SK-N-SH (cell line): ENCODE data around the gene KRTAP10-2. TPM values are rescaled to one million over a fixed set of nuclear protein-coding genes. Genes with fewer than 3 reads are reported as not detected.

Source experiments
- CTCF ChIA-PET: fragments of 300-600, 350-600 bp; formaldehyde crosslinking; extraction: SDS; loops from one replicate; lab custom pipeline; 2021; lab: Yijun Ruan, JAX
- POLR2A ChIA-PET: fragments of 350-600 bp; sonication (Branson Sonifier 250); formaldehyde crosslinking; extraction: SDS; loops from one replicate; lab custom pipeline; 2020; ENCODE audit warnings: antibody characterized with exemption, inconsistent platforms; lab: Yijun Ruan, JAX
- DNase-seq: peaks from one replicate; pipeline ENCODE4 v3.0.0; 2012
- H2AFZ ChIP-seq: fragments of 200-600 bp; sonication (generic); 2 replicates; pipeline ENCODE4 v1.8.1; 2016; ENCODE audit warnings: antibody characterized with exemption, mild to moderate bottlenecking, low read depth
- H3F3A ChIP-seq: fragments of 200-600 bp; sonication (generic); replicated peaks from 2 replicates; pipeline ENCODE3; 2016; ENCODE audit warnings: antibody characterized with exemption, mild to moderate bottlenecking; ENCODE audit not compliant: insufficient read depth
- H3K27ac ChIP-seq, 2 experiments: fragments of 200-500 bp in 1 of 2; fragments of 200-600 bp in 1 of 2; sonication (Bioruptor generic) in 1 of 2; sonication (generic), shearing (Covaris generic) in 1 of 2; 2 replicates each; pipeline versions ENCODE4 v1.5.1 to v1.6.1; 2014 to 2016; ENCODE audit warnings: low read depth in 2 of 2, inconsistent platforms in 1 of 2, low read length in 1 of 2, mild to moderate bottlenecking in 1 of 2, mixed read lengths in 1 of 2
- H3K27me3 ChIP-seq: fragments of 200-600 bp; sonication (generic), shearing (Covaris generic); 2 replicates; pipeline ENCODE4 v1.6.1; 2016; ENCODE audit warnings: mixed run types; ENCODE audit not compliant: insufficient read depth
- H3K36me3 ChIP-seq, 2 experiments: fragments of 200-500 bp in 1 of 2; fragments of 200-600 bp in 1 of 2; sonication (Bioruptor generic) in 1 of 2; sonication (generic) in 1 of 2; replicated peaks in 1 of 2; 2 replicates each; pipeline versions ENCODE3 to v1.5.1; 2014 to 2016; ENCODE audit warnings: low read length in 1 of 2, mild to moderate bottlenecking in 1 of 2; ENCODE audit not compliant: insufficient read depth in 2 of 2, control insufficient read depth in 1 of 2
- H3K4me1 ChIP-seq, 2 experiments: fragments of 200-500 bp in 1 of 2; fragments of 200-600 bp in 1 of 2; sonication (Bioruptor generic) in 1 of 2; sonication (generic), shearing (Covaris generic) in 1 of 2; 2 replicates each; pipeline versions ENCODE4 v1.5.1 to v1.6.1; 2014 to 2016; ENCODE audit warnings: low read depth in 1 of 2, low read length in 1 of 2, mixed run types in 1 of 2; ENCODE audit not compliant: insufficient read depth in 2 of 2, control insufficient read depth in 1 of 2
- H3K4me2 ChIP-seq: fragments of 200-600 bp; sonication (generic), shearing (Covaris generic); 2 replicates; pipeline ENCODE4 v1.6.1; 2017; ENCODE audit warnings: mixed run types
- H3K4me3 ChIP-seq, 2 experiments: fragments of 200-500 bp in 1 of 2; fragments of 200-600 bp in 1 of 2; sonication (Bioruptor generic) in 1 of 2; sonication (generic), shearing (Covaris generic) in 1 of 2; 2 replicates each; pipeline versions ENCODE4 v1.5.1 to v1.8.1; 2014 to 2016; ENCODE audit warnings: low read depth in 2 of 2, inconsistent platforms in 1 of 2, low read length in 1 of 2, mild to moderate bottlenecking in 1 of 2, mixed read lengths in 1 of 2, moderate library complexity in 1 of 2
- H3K79me2 ChIP-seq: fragments of 200-600 bp; sonication (generic); 2 replicates; pipeline ENCODE4 v1.8.1; 2017; ENCODE audit warnings: mild to moderate bottlenecking; ENCODE audit not compliant: insufficient read depth
- H3K9ac ChIP-seq: fragments of 200-600 bp; sonication (generic); 2 replicates; pipeline ENCODE4 v1.6.1; 2017; ENCODE audit warnings: mixed run types
- H3K9me2 ChIP-seq: fragments of 200-600 bp; sonication (generic); 2 replicates; pipeline ENCODE4 v1.6.1; 2017; ENCODE audit warnings: mixed run types
- H3K9me3 ChIP-seq: fragments of 200-600 bp; sonication (generic); 2 replicates; pipeline ENCODE4 v1.6.1; 2017; ENCODE audit warnings: mixed run types, mild to moderate bottlenecking, moderate library complexity
- H4K20me1 ChIP-seq: fragments of 200-600 bp; sonication (generic); 2 replicates; pipeline ENCODE4 v1.6.1; 2017; ENCODE audit warnings: mild to moderate bottlenecking, mixed run types; ENCODE audit not compliant: insufficient read depth
- CHD2 ChIP-seq: fragments of 150-350 bp; IDR thresholded peaks from 2 replicates; pipeline ENCODE4 v1.6.1; 2018; ENCODE audit warnings: low read length; ENCODE audit not compliant: partially characterized antibody
- GABPA ChIP-seq: IDR thresholded peaks from 2 replicates; pipeline ENCODE4 v1.4.0; 2012; ENCODE audit warnings: low read depth, mild to moderate bottlenecking
- GATA2 ChIP-seq: sonication (generic); formaldehyde crosslinking; IDR thresholded peaks from 2 replicates; pipeline ENCODE4 v1.5.0; 2020; ENCODE audit warnings: mild to moderate bottlenecking, missing genetic modification reagents
- MXI1 ChIP-seq: IDR thresholded peaks from 2 replicates; pipeline ENCODE4 v1.6.1; 2012; ENCODE audit warnings: mild to moderate bottlenecking, low read depth, low read length, improper control_type of control experiment
- PBX3 ChIP-seq: IDR thresholded peaks from 2 replicates; pipeline ENCODE4; 2012
- RFX5 ChIP-seq: IDR thresholded peaks from 2 replicates; pipeline ENCODE4 v1.6.1; 2012; ENCODE audit warnings: mild to moderate bottlenecking, improper control_type of control experiment, low read length
- SIN3A ChIP-seq: IDR thresholded peaks from 2 replicates; pipeline ENCODE4 v1.6.1; 2012; ENCODE audit warnings: low read depth, mild to moderate bottlenecking, low read length, moderate library complexity, borderline replicate concordance
- WGBS: methylation state at CpG from one replicate; pipeline ENCODE4 v1.1.6; 2017; ENCODE audit warnings: low lambda C conversion rate; 5-methylcytosine and 5-hydroxymethylcytosine counted together
- polyA plus RNA-seq, 3 experiments: library from polyadenylated mRNA; depleted of rRNA; stranded (reverse); fragments of >200 nt; gene quantifications; 2 replicates each; pipeline ENCODE4 v1.2.3, GENCODE V29; 2012
- TF ChIP-seq, protein P1 (sequence below): IDR thresholded peaks from 2 replicates; pipeline ENCODE4 v1.4.0; 2012; ENCODE audit warnings: low read depth, borderline replicate concordance
- TF ChIP-seq, protein P2 (sequence below): IDR thresholded peaks from 2 replicates; pipeline ENCODE4 v1.4.0; 2012; ENCODE audit warnings: low read depth
- TF ChIP-seq, protein P3 (sequence below): IDR thresholded peaks from 2 replicates; pipeline ENCODE4 v1.4.0; 2012; ENCODE audit warnings: low read depth, borderline replicate concordance

The KRTAP10-2 gene
- polyA plus RNA-seq, 1 of the 3 experiments (the other 2 are of a cell fraction): not detected

GRCh38 chr21:44521928-44522752 lies 29.2 kb downstream of the KRTAP10-2 start:
- peaks cover 0 to 9% of the 10 kb centered on the region in 2 experiments; a peak in 1 of 4 replicates for H3K4me1 ChIP-seq
- H3K79me2 ChIP-seq: peaks cover 11% of the 10 kb centered on the region; the same call in 1 of the 2 replicates
- no peak overlapping the region for H3K4me3 ChIP-seq
- no peak overlapping the region for H3K4me2 ChIP-seq
- 83% methylated on average over 13 of the region's 33 CpGs for WGBS
- H3K36me3 ChIP-seq: no peaks in the 10 kb centered on the region
- ChIA-PET POLR2A (no interaction called here), CTCF (interaction anchor here (1.8 kb wide), 1 partner anchor 12 kb away, joined by 6 read pairs; no protein-coding TSS in a partner anchor)
- H3K27me3 ChIP-seq: no peaks in the 10 kb centered on the region
- H2AFZ ChIP-seq: no peak overlapping the region
- no peaks in the 10 kb centered on the region for H3K9me2 ChIP-seq
- no peaks in the 10 kb centered on the region for H3K9me3 ChIP-seq
- H4K20me1 ChIP-seq: no peaks in the 10 kb centered on the region
- no peak overlapping the region for H3K27ac ChIP-seq
- TF ChIP-seq, protein P1, sequence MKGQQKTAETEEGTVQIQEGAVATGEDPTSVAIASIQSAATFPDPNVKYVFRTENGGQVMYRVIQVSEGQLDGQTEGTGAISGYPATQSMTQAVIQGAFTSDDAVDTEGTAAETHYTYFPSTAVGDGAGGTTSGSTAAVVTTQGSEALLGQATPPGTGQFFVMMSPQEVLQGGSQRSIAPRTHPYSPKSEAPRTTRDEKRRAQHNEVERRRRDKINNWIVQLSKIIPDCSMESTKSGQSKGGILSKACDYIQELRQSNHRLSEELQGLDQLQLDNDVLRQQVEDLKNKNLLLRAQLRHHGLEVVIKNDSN: no peak
- TF ChIP-seq RFX5: no peak
- no peak for TF ChIP-seq CHD2
- TF ChIP-seq, protein P2, sequence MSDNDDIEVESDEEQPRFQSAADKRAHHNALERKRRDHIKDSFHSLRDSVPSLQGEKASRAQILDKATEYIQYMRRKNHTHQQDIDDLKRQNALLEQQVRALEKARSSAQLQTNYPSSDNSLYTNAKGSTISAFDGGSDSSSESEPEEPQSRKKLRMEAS: no peak
- no peak for TF ChIP-seq MXI1
- TF ChIP-seq GATA2 (CRISPR knock-in tag): no peak
- TF ChIP-seq PBX3: no peak
- TF ChIP-seq, protein P3, sequence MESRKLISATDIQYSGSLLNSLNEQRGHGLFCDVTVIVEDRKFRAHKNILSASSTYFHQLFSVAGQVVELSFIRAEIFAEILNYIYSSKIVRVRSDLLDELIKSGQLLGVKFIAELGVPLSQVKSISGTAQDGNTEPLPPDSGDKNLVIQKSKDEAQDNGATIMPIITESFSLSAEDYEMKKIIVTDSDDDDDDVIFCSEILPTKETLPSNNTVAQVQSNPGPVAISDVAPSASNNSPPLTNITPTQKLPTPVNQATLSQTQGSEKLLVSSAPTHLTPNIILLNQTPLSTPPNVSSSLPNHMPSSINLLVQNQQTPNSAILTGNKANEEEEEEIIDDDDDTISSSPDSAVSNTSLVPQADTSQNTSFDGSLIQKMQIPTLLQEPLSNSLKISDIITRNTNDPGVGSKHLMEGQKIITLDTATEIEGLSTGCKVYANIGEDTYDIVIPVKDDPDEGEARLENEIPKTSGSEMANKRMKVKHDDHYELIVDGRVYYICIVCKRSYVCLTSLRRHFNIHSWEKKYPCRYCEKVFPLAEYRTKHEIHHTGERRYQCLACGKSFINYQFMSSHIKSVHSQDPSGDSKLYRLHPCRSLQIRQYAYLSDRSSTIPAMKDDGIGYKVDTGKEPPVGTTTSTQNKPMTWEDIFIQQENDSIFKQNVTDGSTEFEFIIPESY: no peak
- TF ChIP-seq SIN3A: no peak
- no peak for TF ChIP-seq GABPA
- H3F3A ChIP-seq: no peaks in the 10 kb centered on the region
- no peak overlapping the region for H3K9ac ChIP-seq
- DNase-seq: peak; percentile 28
